Measurements from ENCODE around the gene CCL25. TPM values are rescaled to one million over a fixed set of nuclear protein-coding genes. Genes with fewer than 3 reads are reported as not detected.

CCL25 gene
- total and polyA plus RNA-seq, 2 experiments from 2014 or later: 0.52 to 0.73 TPM

GRCh38 chr19:8086849-8087248 is 34.3 kb downstream of the CCL25 start:
- Mint-ChIP-seq H3K36me3 (ENCODE audit: low read depth) (peaks cover 17% of the 10 kb centered on the region), H3K9me3 (0 out of 3 replicates have a peak, but pooled peaks cover 3% of the 10 kb centered on the region), H3K4me1 (no peaks in the 10 kb centered on the region), H3K27me3 (ENCODE audit: insufficient read depth, low read depth, poor library complexity) (peaks cover 4% of the 10 kb centered on the region), H3K27ac (no peak overlapping the region), H3K4me3 (no peak overlapping the region)
- H3K4me1 ChIP-seq (ENCODE audit: insufficient read depth): no peaks in the 10 kb centered on the region
- DNase-seq (ENCODE audit: low spot score) (no peak), ATAC-seq (no peak)
- H3K9me2 ChIP-seq (ENCODE audit: insufficient read depth): no peaks in the 10 kb centered on the region
- peaks cover 17% of the 10 kb centered on the region for H3K36me3 ChIP-seq (ENCODE audit: insufficient read depth)
- H3K27me3 ChIP-seq (ENCODE audit: insufficient read depth): no peaks in the 10 kb centered on the region
- H3K4me3 ChIP-seq: no peak overlapping the region
- H4K20me1 ChIP-seq (replicated peaks; ENCODE audit: insufficient read depth): peaks cover 6% of the 10 kb centered on the region; the same call in 1 of the 2 replicates
- no peaks in the 10 kb centered on the region; the same call in 1 of the 2 replicates for H3F3A ChIP-seq (replicated peaks; ENCODE audit: low read depth)
- no peak overlapping the region for H2AFZ ChIP-seq
- TF ChIP-seq NANOG (IDR thresholded peaks at IDR 0.05; ENCODE audit: borderline replicate concordance) (no peak), EZH2phosphoT487 (IDR thresholded peaks at IDR 0.05; ENCODE audit: unreplicated experiment) (no peak), JUNB (IDR thresholded peaks at IDR 0.05; ENCODE audit: unreplicated experiment) (no peak), REST (IDR thresholded peaks at IDR 0.05; ENCODE audit: unreplicated experiment) (no peak), CREB1 (CRISPR knock-in tag; IDR thresholded peaks at IDR 0.05; ENCODE audit: low read depth) (no peak), STAT1 (IDR thresholded peaks at IDR 0.05; ENCODE audit: unreplicated experiment) (no peak), EZH2 (IDR thresholded peaks at IDR 0.05; ENCODE audit: low read depth, unreplicated experiment) (no peak), ETS1 (IDR thresholded peaks at IDR 0.05) (no peak), ZNF114 (CRISPR knock-in tag; IDR thresholded peaks at IDR 0.05) (no peak), ZNF462 (CRISPR knock-in tag; IDR thresholded peaks at IDR 0.05) (no peak), ZNF331 (CRISPR knock-in tag; IDR thresholded peaks at IDR 0.05; ENCODE audit: low read depth) (no peak), POLR2AphosphoS5 (IDR thresholded peaks at IDR 0.05; ENCODE audit: low read depth) (no peak)
- TF ChIP-seq, protein P1, sequence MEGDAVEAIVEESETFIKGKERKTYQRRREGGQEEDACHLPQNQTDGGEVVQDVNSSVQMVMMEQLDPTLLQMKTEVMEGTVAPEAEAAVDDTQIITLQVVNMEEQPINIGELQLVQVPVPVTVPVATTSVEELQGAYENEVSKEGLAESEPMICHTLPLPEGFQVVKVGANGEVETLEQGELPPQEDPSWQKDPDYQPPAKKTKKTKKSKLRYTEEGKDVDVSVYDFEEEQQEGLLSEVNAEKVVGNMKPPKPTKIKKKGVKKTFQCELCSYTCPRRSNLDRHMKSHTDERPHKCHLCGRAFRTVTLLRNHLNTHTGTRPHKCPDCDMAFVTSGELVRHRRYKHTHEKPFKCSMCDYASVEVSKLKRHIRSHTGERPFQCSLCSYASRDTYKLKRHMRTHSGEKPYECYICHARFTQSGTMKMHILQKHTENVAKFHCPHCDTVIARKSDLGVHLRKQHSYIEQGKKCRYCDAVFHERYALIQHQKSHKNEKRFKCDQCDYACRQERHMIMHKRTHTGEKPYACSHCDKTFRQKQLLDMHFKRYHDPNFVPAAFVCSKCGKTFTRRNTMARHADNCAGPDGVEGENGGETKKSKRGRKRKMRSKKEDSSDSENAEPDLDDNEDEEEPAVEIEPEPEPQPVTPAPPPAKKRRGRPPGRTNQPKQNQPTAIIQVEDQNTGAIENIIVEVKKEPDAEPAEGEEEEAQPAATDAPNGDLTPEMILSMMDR (conservative IDR thresholded peaks at IDR 0.05; ENCODE audit: low read depth in 2 of 2): no peak
- no peak overlapping the region for H3K27ac ChIP-seq (ENCODE audit: low read depth)
- H3K4me2 ChIP-seq: no peak overlapping the region
- H3K79me2 ChIP-seq (replicated peaks; ENCODE audit: insufficient read depth): no peaks in the 10 kb centered on the region
